D721Med (cell line): Measurements from ENCODE around the gene SPI1.

Source experiments
- DNase-seq: peaks from one replicate; pipeline ENCODE4 v3.0.0; 2011; ENCODE audit warnings: low spot score; ENCODE audit not compliant: insufficient read length
- FAIRE-seq: peaks from 2 replicates; lab custom pipeline; 2011; peaks lifted over from hg19 to GRCh38; lab: Jason Lieb, UNC
- TF ChIP-seq, protein P1 (sequence below): IDR thresholded peaks from 2 replicates; pipeline ENCODE4 v1.5.1; 2012; ENCODE audit warnings: mild to moderate bottlenecking, control low read depth; ENCODE audit not compliant: insufficient read depth; ENCODE audit errors: missing control alignments

SPI1 gene

DNA sequence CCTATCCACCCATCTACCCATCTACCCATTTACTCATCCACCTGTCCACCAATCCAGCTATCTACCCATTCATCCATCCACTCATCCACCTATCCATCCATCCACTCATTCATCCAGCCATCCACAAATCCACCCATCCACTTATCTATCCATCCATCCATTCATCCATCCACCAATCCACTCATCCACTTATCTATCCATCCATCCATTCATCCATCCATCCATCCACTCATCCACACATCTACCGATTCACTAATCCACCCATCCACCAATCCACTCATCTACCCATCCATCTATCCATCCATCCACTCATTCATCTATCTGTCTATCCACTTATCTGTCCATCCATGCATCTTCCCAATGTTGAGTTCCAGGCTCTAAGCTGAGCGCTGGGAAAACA is 1.7 kb upstream of the SPI1 start:
- FAIRE-seq, result no peak

DNA sequence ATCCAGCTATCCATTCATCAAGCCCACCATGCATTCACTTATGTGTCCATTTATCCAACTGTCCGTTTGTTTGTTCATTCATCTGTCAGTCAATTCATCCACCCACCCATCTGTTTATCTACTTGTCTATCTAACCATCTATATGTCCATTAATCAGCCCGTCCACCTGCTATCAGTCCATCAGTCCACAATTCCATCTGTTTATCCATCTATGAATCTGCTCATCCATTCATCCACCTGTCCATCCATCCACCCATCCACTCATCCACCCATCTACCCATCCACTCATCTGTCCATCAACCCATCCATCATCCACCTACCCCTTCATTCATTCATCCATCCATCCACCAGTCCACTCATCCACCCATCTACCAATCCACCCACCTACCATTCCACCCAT is 970 bp upstream of the SPI1 start:
- TF ChIP-seq, protein P1, sequence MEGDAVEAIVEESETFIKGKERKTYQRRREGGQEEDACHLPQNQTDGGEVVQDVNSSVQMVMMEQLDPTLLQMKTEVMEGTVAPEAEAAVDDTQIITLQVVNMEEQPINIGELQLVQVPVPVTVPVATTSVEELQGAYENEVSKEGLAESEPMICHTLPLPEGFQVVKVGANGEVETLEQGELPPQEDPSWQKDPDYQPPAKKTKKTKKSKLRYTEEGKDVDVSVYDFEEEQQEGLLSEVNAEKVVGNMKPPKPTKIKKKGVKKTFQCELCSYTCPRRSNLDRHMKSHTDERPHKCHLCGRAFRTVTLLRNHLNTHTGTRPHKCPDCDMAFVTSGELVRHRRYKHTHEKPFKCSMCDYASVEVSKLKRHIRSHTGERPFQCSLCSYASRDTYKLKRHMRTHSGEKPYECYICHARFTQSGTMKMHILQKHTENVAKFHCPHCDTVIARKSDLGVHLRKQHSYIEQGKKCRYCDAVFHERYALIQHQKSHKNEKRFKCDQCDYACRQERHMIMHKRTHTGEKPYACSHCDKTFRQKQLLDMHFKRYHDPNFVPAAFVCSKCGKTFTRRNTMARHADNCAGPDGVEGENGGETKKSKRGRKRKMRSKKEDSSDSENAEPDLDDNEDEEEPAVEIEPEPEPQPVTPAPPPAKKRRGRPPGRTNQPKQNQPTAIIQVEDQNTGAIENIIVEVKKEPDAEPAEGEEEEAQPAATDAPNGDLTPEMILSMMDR, result no peak
- DNase-seq (no peak), FAIRE-seq (no peak)

More for the DNA sequence above, 1.7 kb upstream of the SPI1 start:
- TF ChIP-seq, protein P1, result no peak
- DNase-seq, result no peak

DNA sequence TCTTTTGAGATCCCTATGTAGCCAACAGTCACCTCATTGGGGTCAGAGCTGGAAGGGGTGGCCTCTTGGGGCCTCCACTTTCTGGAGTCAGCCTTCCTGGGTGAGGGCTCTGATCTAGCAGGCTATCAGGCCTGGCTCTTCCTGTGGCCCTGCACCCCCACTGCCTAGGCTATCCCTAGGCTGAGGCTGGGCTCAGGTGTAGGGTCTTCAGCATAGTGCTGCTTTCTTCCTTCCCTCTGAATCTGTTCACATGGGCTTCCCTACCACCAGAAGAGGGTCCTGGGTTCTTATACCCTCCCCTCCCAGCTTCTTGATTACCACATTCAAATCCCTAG is 456 bp upstream of the SPI1 start:
- FAIRE-seq (no peak), DNase-seq (no peak)
- TF ChIP-seq, protein P1, result no peak

DNA sequence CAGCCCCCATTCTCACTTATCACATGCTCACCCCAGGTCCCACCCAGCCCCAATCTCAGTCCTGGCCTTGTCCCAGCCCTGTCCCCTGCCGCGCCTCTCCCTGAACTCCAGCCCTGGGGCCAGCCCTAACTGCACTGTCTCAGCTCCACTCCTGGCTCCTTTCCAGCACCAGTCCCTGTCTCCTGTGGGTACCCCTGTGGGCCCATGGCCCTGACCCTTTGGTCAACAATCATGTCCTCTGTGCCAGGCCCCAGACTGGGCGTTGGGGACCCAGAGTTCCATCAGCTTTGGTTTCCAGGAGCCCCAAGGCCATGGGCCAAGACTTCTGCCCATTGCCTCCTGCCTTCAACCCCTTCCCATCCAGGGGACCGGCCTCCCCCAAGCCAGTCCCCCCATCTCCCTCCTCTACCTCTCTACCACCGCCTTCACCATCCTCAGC is 757 bp downstream of the SPI1 start:
- DNase-seq (no peak), FAIRE-seq (no peak)
- TF ChIP-seq, protein P1, result no peak

DNA sequence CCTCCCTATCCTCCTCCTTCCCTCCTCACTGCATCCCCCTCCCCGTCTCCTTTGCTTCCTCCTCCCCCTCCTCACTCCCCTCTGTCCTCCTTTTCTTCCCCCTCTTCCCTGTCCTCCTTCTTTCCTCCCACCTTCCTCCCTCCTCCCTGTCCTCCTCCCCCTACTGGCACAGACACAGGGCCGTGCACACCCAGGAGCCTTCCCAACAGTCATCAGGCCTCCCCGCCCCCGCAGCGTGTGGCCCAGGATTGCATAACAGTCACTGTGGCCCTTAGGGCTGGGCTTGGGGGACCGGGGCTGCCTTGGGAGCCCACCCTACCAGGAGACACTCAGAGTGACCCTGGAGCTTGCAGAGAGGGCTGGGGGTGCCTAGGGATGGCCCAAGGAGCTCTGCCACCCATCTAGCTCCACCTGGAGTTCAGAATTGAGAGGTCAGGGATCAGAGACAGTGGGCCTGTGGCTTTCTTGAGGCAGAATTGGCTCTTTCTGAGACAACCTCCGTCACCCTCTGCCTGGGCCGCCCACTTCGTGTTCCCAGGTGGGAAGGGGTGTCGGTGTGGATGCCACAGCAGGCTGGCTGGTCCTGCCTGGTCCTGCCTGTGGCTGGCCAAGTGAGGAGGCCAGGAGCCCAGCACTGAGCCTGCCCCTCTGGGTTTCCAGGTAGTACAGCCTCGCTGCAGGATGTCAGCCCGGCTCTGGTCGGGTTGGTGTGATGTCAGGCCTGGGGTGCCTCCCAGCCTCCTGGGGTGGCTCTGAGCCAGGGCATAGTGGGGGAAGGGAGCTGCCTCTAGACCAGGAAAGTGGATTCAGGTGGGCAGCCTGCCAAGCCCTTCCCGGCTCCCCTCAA is 1.6 kb downstream of the SPI1 start:
- DNase-seq (no peak), FAIRE-seq (no peak)
- TF ChIP-seq, protein P1, result no peak

DNA sequence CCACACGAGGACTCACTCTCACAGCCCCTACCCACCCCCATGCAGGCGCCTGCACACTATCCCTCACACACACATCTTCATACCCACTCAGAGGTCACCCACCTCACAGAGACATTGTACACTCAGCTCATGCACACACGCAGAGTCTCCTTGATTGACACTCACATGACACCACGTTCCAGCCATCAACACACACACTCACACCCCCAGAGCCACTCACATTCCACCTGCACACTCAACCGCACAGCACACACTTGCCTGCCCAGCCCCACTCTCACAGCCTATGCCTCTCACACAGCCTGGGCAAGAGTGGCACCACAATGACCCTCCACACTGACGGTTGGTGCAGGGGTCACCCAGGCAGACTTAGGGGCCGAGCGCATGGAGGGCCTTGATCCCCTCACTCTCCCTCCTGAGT is 2.2 kb downstream of the SPI1 start:
- TF ChIP-seq, protein P1, result no peak
- FAIRE-seq (no peak), DNase-seq (no peak)

DNA sequence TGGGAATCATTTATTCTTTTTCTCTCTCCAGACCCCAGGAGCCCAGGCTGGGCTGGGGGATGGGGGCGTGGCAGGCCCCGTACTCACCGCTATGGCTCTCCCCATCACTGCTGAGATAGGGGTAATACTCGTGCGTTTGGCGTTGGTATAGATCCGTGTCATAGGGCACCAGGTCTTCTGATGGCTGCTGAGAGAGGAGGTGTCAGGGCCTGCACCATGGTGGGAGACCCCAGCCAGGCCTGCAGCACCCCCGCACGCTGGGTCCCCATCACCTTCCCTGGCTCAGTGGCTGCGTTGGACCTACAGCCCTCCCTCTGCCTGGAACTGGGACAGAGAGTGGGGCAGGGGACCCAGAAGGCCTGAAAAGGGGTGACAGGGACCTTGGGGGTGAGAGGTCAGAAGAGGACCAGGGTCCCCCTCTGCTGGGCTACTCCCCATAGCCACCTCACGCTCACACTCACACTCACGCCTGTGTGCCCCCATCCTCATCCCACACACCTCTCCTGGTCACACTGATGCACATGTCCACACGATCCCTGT is 2.7 kb downstream of the SPI1 start:
- FAIRE-seq (no peak), DNase-seq (no peak)
- TF ChIP-seq, protein P1, result no peak
